ENCODE data around the gene ANKRD45.

ANKRD45 gene

DNA sequence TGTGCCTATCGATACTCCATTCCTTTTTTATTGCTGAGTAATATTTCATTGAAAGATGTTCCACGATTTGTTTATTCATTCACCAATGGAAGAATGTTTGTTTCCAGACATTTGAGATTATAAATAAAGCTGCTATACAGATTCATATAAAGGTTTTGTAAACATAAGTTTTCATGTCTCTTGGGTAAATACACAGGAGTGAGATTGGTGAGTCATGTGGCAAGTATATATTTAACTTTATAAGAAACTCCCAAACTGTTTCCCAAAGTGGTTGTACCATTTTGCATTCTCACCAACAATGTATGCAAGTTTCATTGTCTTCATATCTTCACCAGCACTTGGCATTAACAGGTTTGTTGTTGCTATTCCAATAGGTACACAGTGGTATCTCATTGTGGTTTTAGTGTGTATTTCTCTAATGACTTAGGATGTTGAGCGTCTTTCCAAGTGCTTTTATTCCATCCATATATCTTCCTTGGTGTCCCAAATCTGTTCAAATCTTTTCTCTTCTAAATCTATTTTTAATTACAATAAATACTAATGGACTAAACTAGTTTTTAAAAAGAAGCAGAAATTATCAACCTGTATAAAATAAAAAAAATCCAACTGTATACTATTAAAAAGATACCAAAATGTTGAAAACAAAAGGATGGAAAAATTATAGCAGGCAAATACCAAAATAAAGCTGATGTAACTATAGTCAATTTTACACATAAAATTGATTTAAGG is 73.4 kb downstream of the ANKRD45 start:
- TF ChIP-seq NFIC (IDR thresholded peaks at IDR 0.05) (no peak), FOXM1 (IDR thresholded peaks at IDR 0.05; ENCODE audit: borderline replicate concordance, low read depth) (no peak), RAD21 (IDR thresholded peaks at IDR 0.05; ENCODE audit: low read depth) (no peak), ZBTB7A (IDR thresholded peaks at IDR 0.05; ENCODE audit: low read depth) (no peak), YY1 (IDR thresholded peaks at IDR 0.05; ENCODE audit: low read depth) (no peak), CEBPB (IDR thresholded peaks at IDR 0.05) (no peak), TEAD4 (IDR thresholded peaks at IDR 0.05) (no peak), EGR1 (IDR thresholded peaks at IDR 0.05) (no peak), TAF1 (IDR thresholded peaks at IDR 0.05; ENCODE audit: low read depth) (no peak)
- TF ChIP-seq, protein P1, sequence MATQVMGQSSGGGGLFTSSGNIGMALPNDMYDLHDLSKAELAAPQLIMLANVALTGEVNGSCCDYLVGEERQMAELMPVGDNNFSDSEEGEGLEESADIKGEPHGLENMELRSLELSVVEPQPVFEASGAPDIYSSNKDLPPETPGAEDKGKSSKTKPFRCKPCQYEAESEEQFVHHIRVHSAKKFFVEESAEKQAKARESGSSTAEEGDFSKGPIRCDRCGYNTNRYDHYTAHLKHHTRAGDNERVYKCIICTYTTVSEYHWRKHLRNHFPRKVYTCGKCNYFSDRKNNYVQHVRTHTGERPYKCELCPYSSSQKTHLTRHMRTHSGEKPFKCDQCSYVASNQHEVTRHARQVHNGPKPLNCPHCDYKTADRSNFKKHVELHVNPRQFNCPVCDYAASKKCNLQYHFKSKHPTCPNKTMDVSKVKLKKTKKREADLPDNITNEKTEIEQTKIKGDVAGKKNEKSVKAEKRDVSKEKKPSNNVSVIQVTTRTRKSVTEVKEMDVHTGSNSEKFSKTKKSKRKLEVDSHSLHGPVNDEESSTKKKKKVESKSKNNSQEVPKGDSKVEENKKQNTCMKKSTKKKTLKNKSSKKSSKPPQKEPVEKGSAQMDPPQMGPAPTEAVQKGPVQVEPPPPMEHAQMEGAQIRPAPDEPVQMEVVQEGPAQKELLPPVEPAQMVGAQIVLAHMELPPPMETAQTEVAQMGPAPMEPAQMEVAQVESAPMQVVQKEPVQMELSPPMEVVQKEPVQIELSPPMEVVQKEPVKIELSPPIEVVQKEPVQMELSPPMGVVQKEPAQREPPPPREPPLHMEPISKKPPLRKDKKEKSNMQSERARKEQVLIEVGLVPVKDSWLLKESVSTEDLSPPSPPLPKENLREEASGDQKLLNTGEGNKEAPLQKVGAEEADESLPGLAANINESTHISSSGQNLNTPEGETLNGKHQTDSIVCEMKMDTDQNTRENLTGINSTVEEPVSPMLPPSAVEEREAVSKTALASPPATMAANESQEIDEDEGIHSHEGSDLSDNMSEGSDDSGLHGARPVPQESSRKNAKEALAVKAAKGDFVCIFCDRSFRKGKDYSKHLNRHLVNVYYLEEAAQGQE (IDR thresholded peaks at IDR 0.05; ENCODE audit: low read depth): no peak
- TF ChIP-seq, protein P2, sequence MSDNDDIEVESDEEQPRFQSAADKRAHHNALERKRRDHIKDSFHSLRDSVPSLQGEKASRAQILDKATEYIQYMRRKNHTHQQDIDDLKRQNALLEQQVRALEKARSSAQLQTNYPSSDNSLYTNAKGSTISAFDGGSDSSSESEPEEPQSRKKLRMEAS (IDR thresholded peaks at IDR 0.05): no peak

DNA sequence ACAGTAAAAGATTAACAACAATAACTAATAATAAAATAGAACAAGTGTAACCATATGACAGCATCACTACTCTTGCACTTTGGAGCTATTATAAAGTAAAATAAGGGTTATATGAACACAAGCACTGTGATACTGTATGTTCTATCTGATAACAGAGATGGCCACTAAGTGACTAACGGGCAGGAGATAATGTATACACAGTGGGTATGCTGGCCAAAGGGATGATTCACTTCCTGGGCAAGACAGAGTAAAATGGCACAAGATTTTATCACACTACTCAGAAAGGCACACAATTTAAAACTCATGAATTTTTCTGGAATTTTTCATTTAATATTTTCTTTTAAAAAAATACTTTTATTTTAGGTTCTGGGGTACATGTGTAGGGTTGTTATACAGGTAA is 79.1 kb downstream of the ANKRD45 start:
- TF ChIP-seq, protein P3, sequence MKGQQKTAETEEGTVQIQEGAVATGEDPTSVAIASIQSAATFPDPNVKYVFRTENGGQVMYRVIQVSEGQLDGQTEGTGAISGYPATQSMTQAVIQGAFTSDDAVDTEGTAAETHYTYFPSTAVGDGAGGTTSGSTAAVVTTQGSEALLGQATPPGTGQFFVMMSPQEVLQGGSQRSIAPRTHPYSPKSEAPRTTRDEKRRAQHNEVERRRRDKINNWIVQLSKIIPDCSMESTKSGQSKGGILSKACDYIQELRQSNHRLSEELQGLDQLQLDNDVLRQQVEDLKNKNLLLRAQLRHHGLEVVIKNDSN (IDR thresholded peaks at IDR 0.05): no peak
- TF ChIP-seq FOXM1 (IDR thresholded peaks at IDR 0.05; ENCODE audit: borderline replicate concordance, low read depth): no peak
- TF ChIP-seq CREB1 (IDR thresholded peaks at IDR 0.05; ENCODE audit: low read depth): no peak
- TF ChIP-seq RAD21 (IDR thresholded peaks at IDR 0.05; ENCODE audit: low read depth): no peak

DNA sequence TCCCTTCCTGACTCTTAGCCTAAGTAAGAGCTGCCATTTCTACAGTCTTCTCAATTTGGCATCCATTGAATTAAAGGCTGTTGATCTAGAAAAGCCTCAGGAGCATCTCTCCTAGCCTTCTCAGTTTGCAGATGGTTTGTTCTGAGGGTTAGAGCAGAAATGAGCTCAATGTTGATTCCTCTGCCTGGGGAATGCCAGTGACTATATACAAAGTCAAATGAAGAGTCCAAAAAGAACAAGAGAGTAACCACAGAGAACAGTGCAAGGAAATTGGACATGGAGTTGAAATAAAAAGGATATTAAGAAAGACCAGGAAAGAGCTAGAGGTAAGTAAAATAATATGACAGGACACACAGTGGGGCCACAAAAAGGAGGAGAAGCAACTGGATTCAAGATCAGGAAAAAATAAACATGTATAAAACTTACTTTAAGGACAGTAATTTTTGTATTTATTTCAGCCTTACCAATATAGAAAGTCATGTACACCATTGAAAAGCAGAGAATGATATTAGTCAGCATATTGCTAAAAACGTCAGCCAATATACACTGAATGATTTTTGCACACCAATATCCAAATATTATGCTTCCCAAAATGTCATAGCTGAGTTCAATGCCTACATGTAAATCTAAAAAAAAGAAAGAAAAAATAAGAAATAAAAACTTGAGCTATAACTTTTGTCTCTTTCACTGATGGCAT is 88.1 kb downstream of the ANKRD45 start:
- TF ChIP-seq EP300 (IDR thresholded peaks at IDR 0.05; ENCODE audit: borderline replicate concordance) (no peak), NFIC (IDR thresholded peaks at IDR 0.05) (no peak), TEAD4 (IDR thresholded peaks at IDR 0.05) (no peak)

DNA sequence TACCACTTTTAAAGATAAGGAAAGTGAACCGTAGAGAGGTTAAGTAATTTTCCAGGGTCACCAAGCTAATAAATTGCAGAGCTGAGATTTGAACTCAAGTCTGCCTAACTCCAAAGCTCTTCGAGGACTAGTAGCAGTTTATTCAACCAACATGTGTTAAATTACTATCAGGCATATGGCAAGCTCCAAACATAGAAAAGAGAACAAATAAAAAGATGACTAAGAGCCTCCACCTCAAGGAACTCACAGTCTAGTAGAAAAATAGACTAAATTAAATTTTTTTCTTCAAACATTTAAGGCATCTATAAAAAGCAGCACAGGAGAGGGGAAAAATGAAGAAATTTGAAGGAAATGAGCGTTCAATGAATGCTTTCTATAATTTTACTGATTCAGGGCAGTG is 89.0 kb downstream of the ANKRD45 start:
- no peak for TF ChIP-seq EGR1 (IDR thresholded peaks at IDR 0.05)
- TF ChIP-seq TEAD4 (IDR thresholded peaks at IDR 0.05): no peak
- TF ChIP-seq CREB1 (IDR thresholded peaks at IDR 0.05; ENCODE audit: low read depth): no peak

DNA sequence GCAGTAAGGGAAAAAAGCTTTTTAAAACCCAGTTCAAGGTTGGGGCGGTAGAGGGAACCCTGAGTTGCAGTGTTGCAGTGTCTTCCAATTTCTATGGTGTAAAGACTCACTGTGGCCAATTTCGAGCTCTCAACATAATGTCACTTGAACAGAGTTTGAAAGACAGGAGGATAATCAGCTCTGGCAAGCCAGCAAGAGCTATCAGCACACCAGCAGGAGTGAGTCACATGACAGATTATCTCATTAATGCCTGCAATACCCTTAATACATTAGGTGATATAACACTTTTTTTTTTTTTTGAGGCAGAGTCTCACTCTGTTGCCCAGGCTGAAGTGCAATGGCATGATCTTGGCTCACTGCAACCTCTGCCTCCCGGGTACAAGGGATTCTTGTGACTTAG is 89.6 kb downstream of the ANKRD45 start:
- TF ChIP-seq EGR1 (IDR thresholded peaks at IDR 0.05) (no peak), CREB1 (IDR thresholded peaks at IDR 0.05; ENCODE audit: low read depth) (no peak), CEBPB (IDR thresholded peaks at IDR 0.05) (no peak), ZBTB7A (IDR thresholded peaks at IDR 0.05; ENCODE audit: low read depth) (no peak), TEAD4 (IDR thresholded peaks at IDR 0.05) (no peak), EP300 (IDR thresholded peaks at IDR 0.05; ENCODE audit: borderline replicate concordance) (no peak), YY1 (IDR thresholded peaks at IDR 0.05; ENCODE audit: low read depth) (no peak), RAD21 (IDR thresholded peaks at IDR 0.05; ENCODE audit: low read depth) (no peak), TCF12 (IDR thresholded peaks at IDR 0.05; ENCODE audit: low read depth) (no peak), TAF1 (IDR thresholded peaks at IDR 0.05; ENCODE audit: low read depth) (no peak), NFIC (IDR thresholded peaks at IDR 0.05) (no peak), FOXM1 (IDR thresholded peaks at IDR 0.05; ENCODE audit: borderline replicate concordance, low read depth) (no peak)
- TF ChIP-seq, protein P1 (IDR thresholded peaks at IDR 0.05; ENCODE audit: low read depth): no peak
- TF ChIP-seq, protein P2 (IDR thresholded peaks at IDR 0.05): no peak
- TF ChIP-seq, protein P3 (IDR thresholded peaks at IDR 0.05): no peak

DNA sequence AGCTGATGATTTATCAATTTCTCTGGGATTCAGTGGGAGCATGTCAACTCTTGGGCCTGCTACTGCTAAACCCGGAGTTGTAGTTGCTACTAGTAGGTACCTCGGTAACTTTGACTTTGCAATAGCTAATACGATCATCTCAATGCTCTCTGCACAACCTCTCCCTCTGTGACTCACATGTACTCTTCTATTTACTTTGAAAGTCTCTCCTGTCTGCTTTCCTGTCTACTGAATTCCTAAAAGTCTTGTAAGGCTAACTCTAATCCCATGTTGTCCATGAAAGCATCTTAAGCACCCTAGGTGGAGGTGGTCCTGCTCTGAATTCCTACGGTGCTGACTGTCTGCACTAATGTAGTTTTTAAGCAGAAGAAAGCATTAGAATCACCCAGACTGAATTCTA is 96.1 kb downstream of the ANKRD45 start:
- no peak for TF ChIP-seq TEAD4 (IDR thresholded peaks at IDR 0.05)
- no peak for TF ChIP-seq EP300 (IDR thresholded peaks at IDR 0.05; ENCODE audit: borderline replicate concordance)
- TF ChIP-seq, protein P1 (IDR thresholded peaks at IDR 0.05; ENCODE audit: low read depth): no peak
- TF ChIP-seq YY1 (IDR thresholded peaks at IDR 0.05; ENCODE audit: low read depth): no peak
